Gastroesophageal sphincter (tissue), 3 donors: ENCODE measurements around the gene CNTN5.

Source experiments
- EP300 ChIP-seq: sonication (generic); formaldehyde crosslinking; IDR thresholded peaks from one replicate; pipeline ENCODE4 v1.6.1; 2017; ENCODE audit warnings: antibody characterized with exemption, mild to moderate bottlenecking
- POLR2A ChIP-seq, 2 donors: fragments of 450-650 bp; IDR thresholded peaks; one replicate each; pipeline ENCODE4 v1.6.1; 2017; ENCODE audit warnings: antibody characterized with exemption in 2 of 2, mild to moderate bottlenecking in 2 of 2, moderate library complexity in 1 of 2
- TF ChIP-seq, protein P1 (sequence below), 4 experiments: fragments of 200-600 bp in 2 of 4; fragments of 450-650 bp in 2 of 4; sonication (generic) in 1 of 4; IDR thresholded peaks; one replicate each; pipeline ENCODE4 v1.5.1; 2017 to 2019; ENCODE audit warnings: antibody characterized with exemption in 4 of 4, mild to moderate bottlenecking in 2 of 4, moderate library complexity in 2 of 4

DNA sequence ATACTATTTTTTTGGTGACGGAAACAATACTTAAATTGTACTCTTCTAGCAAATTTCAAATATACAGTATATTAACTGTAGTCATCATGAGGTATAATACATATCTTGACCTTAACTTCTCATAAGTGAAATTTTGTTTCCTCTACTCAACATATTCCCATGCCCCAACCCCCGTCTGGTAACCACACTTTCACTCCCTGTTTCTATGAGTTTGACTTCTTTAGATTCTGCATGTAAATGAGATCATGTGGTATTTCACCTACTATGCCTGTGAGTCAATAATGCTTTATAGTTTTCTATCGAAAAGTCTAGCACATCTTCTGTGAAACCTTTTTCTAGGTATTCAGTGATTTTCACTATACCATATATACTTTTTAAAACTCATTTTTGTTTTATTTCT lies 663.2 kb downstream of the CNTN5 start:
- TF ChIP-seq POLR2A (IDR thresholded peaks at IDR 0.05) (no peak), EP300 (no peak)
- TF ChIP-seq, protein P1, sequence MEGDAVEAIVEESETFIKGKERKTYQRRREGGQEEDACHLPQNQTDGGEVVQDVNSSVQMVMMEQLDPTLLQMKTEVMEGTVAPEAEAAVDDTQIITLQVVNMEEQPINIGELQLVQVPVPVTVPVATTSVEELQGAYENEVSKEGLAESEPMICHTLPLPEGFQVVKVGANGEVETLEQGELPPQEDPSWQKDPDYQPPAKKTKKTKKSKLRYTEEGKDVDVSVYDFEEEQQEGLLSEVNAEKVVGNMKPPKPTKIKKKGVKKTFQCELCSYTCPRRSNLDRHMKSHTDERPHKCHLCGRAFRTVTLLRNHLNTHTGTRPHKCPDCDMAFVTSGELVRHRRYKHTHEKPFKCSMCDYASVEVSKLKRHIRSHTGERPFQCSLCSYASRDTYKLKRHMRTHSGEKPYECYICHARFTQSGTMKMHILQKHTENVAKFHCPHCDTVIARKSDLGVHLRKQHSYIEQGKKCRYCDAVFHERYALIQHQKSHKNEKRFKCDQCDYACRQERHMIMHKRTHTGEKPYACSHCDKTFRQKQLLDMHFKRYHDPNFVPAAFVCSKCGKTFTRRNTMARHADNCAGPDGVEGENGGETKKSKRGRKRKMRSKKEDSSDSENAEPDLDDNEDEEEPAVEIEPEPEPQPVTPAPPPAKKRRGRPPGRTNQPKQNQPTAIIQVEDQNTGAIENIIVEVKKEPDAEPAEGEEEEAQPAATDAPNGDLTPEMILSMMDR (IDR thresholded peaks at IDR 0.05): no peak
